ENCODE measurements around the gene PI4K2B. TPM values are rescaled to one million over a fixed set of nuclear protein-coding genes. Genes with fewer than 3 reads are reported as not detected.

The PI4K2B gene
- polyA plus RNA-seq, 1 experiment, result 4.3 TPM

DNA sequence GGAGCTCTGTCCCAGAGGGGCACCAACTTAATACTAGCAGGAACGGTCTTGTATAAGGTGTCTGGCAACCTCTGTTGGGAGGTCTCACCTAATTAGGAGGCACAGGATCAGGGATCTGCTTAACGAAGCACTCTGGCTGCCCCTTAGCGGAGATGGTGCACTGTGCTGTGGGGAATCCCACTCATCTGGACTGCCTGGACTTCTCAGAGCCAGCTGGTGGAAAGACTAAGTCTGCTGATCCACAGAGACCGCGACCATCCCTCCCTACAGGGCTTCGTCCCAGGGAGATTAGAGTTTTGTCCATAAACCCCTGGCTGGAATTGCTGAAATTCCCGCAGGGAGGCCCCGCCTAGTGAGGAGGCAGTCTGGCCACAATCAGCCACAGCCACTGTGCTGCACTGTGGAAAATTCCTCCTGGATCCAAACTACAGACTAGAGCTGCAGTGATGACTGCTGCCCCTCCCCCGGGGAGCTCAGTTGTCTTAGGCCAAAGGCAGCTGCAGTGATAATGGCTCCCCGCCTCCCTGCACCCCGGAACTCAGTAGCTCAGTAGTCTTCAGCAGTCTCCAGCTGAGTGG, 56.7 kb downstream of the PI4K2B start:
- TF ChIP-seq, protein P1, sequence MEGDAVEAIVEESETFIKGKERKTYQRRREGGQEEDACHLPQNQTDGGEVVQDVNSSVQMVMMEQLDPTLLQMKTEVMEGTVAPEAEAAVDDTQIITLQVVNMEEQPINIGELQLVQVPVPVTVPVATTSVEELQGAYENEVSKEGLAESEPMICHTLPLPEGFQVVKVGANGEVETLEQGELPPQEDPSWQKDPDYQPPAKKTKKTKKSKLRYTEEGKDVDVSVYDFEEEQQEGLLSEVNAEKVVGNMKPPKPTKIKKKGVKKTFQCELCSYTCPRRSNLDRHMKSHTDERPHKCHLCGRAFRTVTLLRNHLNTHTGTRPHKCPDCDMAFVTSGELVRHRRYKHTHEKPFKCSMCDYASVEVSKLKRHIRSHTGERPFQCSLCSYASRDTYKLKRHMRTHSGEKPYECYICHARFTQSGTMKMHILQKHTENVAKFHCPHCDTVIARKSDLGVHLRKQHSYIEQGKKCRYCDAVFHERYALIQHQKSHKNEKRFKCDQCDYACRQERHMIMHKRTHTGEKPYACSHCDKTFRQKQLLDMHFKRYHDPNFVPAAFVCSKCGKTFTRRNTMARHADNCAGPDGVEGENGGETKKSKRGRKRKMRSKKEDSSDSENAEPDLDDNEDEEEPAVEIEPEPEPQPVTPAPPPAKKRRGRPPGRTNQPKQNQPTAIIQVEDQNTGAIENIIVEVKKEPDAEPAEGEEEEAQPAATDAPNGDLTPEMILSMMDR (IDR thresholded peaks at IDR 0.05; ENCODE audit: insufficient read depth, low read depth, low read length), result no peak
- no peak for DNase-seq (ENCODE audit: low read depth)
- ChIA-PET CTCF (interaction anchor here (1.8 kb wide), 1 partner anchor 9 kb away, joined by 4 read pairs; no protein-coding TSS in a partner anchor), POLR2A (no interaction called here)
- Histone ChIP-seq H3K4me3 (ENCODE audit: low read depth, low read length) (no peak overlapping the region), H3K36me3 (ENCODE audit: control insufficient read depth, insufficient read depth, low read length) (no peaks in the 10 kb centered on the region), H3K27me3 (ENCODE audit: control insufficient read depth, insufficient read depth, low read length) (no peaks in the 10 kb centered on the region)

DNA sequence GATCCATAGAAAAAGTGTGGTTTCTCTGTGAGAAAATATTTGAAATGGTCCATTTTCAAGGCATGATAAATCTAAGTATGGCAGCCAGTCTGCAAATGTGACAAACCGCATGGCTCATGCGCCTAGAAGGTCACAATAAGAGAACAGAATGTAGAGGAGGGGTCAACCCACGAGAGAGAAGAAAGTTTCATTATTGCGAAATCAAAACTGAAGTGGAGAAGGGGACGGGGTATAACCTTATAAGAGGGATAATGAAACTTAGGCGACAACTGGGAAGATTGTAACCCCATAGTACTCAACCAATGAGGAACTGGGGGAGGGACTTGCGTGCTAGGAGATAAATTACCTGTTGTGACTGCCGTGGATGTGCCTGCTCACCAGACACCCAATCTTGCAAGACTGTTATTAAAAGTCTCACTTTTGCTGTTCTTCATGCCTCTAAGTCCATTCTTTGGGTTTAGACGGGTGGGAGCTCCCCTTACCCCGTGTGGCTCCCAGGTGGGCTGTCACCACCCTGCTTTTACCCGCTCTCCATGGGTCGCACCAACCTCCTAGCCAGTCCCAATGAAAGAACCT, 57.4 kb downstream of the PI4K2B start:
- Histone ChIP-seq H3K27me3 (ENCODE audit: control insufficient read depth, insufficient read depth, low read length) (no peaks in the 10 kb centered on the region), H3K36me3 (ENCODE audit: control insufficient read depth, insufficient read depth, low read length) (no peaks in the 10 kb centered on the region), H3K4me3 (ENCODE audit: low read depth, low read length) (no peak overlapping the region)
- ChIA-PET CTCF (interaction anchor here (1.8 kb wide), 1 partner anchor 9 kb away, joined by 4 read pairs; no protein-coding TSS in a partner anchor), POLR2A (no interaction called here)
- TF ChIP-seq, protein P1 (IDR thresholded peaks at IDR 0.05; ENCODE audit: insufficient read depth, low read depth, low read length), result no peak
- DNase-seq (ENCODE audit: low read depth), result no peak

DNA sequence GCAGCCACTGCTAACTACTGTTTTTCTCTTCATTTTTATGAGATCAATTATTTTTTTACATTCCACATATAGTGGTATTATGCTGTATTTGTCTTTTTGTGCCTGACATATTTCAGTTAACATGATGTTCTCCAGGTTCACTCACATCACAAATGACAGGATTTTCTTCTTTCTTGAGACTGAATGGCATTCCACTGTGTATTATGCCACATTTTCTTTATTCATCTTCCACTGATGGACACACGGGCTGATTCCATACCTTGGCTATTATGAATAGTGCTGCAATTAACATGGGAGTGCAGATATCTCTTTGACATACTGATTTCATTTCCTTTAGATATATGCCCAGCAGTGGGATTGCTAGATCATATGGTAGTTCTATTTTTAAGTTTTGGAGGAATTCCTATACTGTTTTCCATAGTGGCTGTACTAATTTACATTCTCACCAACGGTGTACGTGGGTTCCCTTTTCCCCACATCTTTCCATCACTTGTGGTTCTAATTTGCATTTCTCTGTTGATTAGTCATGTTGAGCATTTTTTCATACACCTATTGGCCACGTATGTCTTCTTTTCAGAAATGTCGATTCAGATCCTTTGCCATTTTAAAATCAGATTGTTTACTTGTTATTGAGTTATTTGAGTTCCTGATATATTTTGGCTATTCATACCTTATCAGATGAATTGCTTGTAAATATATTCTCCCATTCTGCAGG, 63.9 kb downstream of the PI4K2B start:
- CTCF ChIA-PET, result no interaction called here
- peaks cover 6% of the 10 kb centered on the region; the same call in 1 of the 2 replicates for H3K27me3 ChIP-seq (ENCODE audit: control insufficient read depth, insufficient read depth, low read length)

DNA sequence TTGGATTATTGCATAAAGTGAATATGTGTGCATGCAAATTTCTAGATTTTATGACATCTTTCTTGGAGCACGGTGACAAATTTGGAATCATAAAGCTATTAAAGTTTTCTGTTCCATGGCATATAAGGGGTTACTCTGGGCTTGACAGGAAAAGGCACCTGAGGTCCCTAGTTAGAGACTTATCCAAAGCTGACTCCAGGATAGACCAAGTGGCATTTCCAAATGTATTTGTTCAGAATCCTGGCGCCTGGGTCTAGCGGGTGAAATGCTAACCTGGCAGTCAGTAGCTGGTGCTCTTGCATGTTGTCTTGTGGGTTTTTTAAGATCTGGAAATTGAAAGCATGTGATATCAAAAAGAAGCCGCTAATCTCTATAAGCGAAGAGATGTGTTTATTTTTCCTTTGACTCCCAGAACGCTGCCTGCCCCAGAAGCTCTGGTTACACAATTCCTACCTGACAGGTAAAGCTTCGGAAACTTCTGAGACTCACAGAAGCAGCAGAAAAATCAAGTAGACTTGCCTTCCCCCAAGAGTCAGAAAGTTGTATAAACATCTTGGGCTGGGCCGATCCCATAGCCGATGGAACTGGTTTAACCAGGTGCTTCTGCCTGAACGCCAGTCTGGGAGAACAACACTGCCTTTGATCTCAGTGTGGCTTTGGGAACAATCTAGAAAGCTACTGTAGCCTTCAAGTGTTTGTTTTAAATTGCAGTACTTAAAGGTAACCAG, 65.8 kb downstream of the PI4K2B start:
- CTCF ChIA-PET, result interaction anchor here (0.6 to 1.8 kb wide), 3 partner anchors 8 to 13 kb away, joined by 3 to 7 read pairs (median 4); partner anchors contain the start of gene ZCCHC4
- POLR2A ChIA-PET, result no interaction called here
- TF ChIP-seq, protein P1 (IDR thresholded peaks at IDR 0.05; ENCODE audit: insufficient read depth, low read depth, low read length), result no peak
- Histone ChIP-seq H3K4me3 (ENCODE audit: low read depth, low read length) (no peak overlapping the region), H3K36me3 (ENCODE audit: control insufficient read depth, insufficient read depth, low read length) (no peaks in the 10 kb centered on the region), H3K27me3 (ENCODE audit: control insufficient read depth, insufficient read depth, low read length) (peaks cover 6% of the 10 kb centered on the region; the same call in 1 of the 2 replicates)
- DNase-seq (ENCODE audit: low read depth), result no peak

More for the DNA sequence above, 63.9 kb downstream of the PI4K2B start:
- TF ChIP-seq, protein P1 (IDR thresholded peaks at IDR 0.05; ENCODE audit: insufficient read depth, low read depth, low read length), result no peak
- no peak for DNase-seq (ENCODE audit: low read depth)
- H3K36me3 ChIP-seq (ENCODE audit: control insufficient read depth, insufficient read depth, low read length), result no peaks in the 10 kb centered on the region
- POLR2A ChIA-PET, result no interaction called here
- H3K4me3 ChIP-seq (ENCODE audit: low read depth, low read length), result no peak overlapping the region

DNA sequence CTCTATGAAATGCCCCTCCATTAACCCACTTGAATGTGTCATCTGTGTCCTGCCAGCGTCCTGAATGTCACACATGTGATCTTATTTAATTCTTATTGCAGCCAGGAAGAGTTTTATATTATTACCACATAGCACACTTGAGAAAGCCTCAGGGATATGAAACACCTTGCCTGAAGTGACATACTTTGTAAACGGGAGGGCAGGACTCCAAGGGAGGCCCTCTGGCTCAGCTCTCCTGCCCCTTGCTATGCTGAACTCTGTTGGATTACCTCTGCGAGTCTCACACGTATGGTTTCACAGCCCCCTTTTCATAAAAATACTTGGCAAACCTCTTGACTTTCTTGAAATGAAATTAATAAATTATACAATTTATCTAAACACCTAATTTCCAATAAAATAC, 67.6 kb downstream of the PI4K2B start:
- CTCF ChIA-PET, result no interaction called here
- POLR2A ChIA-PET, result no interaction called here

More for the DNA sequence above, 67.6 kb downstream of the PI4K2B start:
- Histone ChIP-seq H3K27me3 (ENCODE audit: control insufficient read depth, insufficient read depth, low read length) (peaks cover 6% of the 10 kb centered on the region; the same call in 1 of the 2 replicates), H3K4me3 (ENCODE audit: low read depth, low read length) (no peak overlapping the region), H3K36me3 (ENCODE audit: control insufficient read depth, insufficient read depth, low read length) (no peaks in the 10 kb centered on the region)
- DNase-seq (ENCODE audit: low read depth), result no peak
- TF ChIP-seq, protein P1 (IDR thresholded peaks at IDR 0.05; ENCODE audit: insufficient read depth, low read depth, low read length), result no peak

Measured in BJ (cell line).